Mucosa of descending colon (tissue), 3 donors: ENCODE data around the gene AMPD3. TPM values are rescaled to one million over a fixed set of nuclear protein-coding genes. Genes with fewer than 3 reads are reported as not detected.

ENCODE experiments used
- ATAC-seq: fragments of 200-7000 bp; cut with Tn5 transposase; one replicate; pipeline ENCODE4 v1.9.1; 2020; ENCODE audit warnings: mild to moderate bottlenecking, moderate library complexity
- DNase-seq, 3 donors: peaks; one replicate each; pipeline ENCODE4 v3.0.0-alpha.2; 2020
- H3K36me3 ChIP-seq: fragments of 200-600 bp; one replicate; pipeline ENCODE4 v1.8.0; 2021; ENCODE audit warnings: low read depth, mild to moderate bottlenecking
- H3K4me1 ChIP-seq: fragments of 200-600 bp; one replicate; pipeline ENCODE4 v1.8.0; 2021; ENCODE audit warnings: low read depth, mild to moderate bottlenecking
- H3K4me3 ChIP-seq: fragments of 200-600 bp; one replicate; pipeline ENCODE4 v1.8.0; 2021; ENCODE audit warnings: mild to moderate bottlenecking
- H3K9me3 ChIP-seq: fragments of 200-600 bp; one replicate; pipeline ENCODE4 v1.8.0; 2021; ENCODE audit warnings: mild to moderate bottlenecking
- CTCF ChIP-seq: fragments of 200-600 bp; IDR thresholded peaks from one replicate; pipeline ENCODE4 v1.8.0; 2022; ENCODE audit warnings: antibody characterized with exemption, mild to moderate bottlenecking
- intact Hi-C, 2 donors: fragments of 100-400 bp; cut with DNase I in 1 of 2; cut with micrococcal nuclease in 1 of 2; formaldehyde crosslinking; loops; one replicate each; pipeline versions ENCODE4 v1.11.0 to v1.11.1; 2022; cut with DNase I, micrococcal nuclease
- total RNA-seq, 3 donors: library from RNA; stranded (reverse); fragmentation: NEBNext Ultra II Directional in 2 of 3; extraction: Animal tissue kit (Norgen Biotek cat#: 25700) in 2 of 3; gene quantifications; one replicate each; pipeline versions ENCODE4 v1.2.1 to v1.2.4, GENCODE V29; 2021 to 2023
- donor health status: DM: no; HTN: no; CAD: no; lungs with moderate emphysema.
- donor health status: DM: no; HTN: no; CAD: no.
- donor health status: DM: no; HTN: yes; CAD: no.

AMPD3 gene
- total RNA-seq, 3 donors from 2014 or later: 7.2 to 16.2 (median 10.6) TPM

- no peak for TF ChIP-seq CTCF
- DNase-seq: peak in 2 of 3 donors; percentile 43 to 63
- H3K4me3 ChIP-seq: no peak overlapping the region
- intact Hi-C loops: no loop called here
- no peaks in the 10 kb centered on the region for H3K36me3 ChIP-seq
- peak; percentile 17 for ATAC-seq
- H3K9me3 ChIP-seq: no peaks in the 10 kb centered on the region
- peaks cover 13% of the 10 kb centered on the region for H3K4me1 ChIP-seq
These were observed 35.6 kb downstream of the AMPD3 start for GRCh38 chr11:10490398-10491241.

- H3K4me3 ChIP-seq: no peak overlapping the region
- intact Hi-C loops: no loop called here
- peaks cover 13% of the 10 kb centered on the region for H3K4me1 ChIP-seq
- no peak for ATAC-seq
- DNase-seq: no peak
- no peak for TF ChIP-seq CTCF
- H3K9me3 ChIP-seq: no peaks in the 10 kb centered on the region
- no peaks in the 10 kb centered on the region for H3K36me3 ChIP-seq
These were observed 37.0 kb downstream of the AMPD3 start for GRCh38 chr11:10492084-10492483.

GRCh38 chr11:10493041-10493663 lies 38.1 kb downstream of the AMPD3 start:
- Histone ChIP-seq H3K4me3 (no peak overlapping the region), H3K9me3 (no peaks in the 10 kb centered on the region), H3K36me3 (no peaks in the 10 kb centered on the region), H3K4me1 (peaks cover 11% of the 10 kb centered on the region)
- intact Hi-C loops: no loop called here
- DNase-seq (no peak), ATAC-seq (no peak)
- TF ChIP-seq CTCF: no peak

GRCh38 chr11:10494636-10495463 lies 39.8 kb downstream of the AMPD3 start:
- intact Hi-C loops: no loop called here
- no peak for TF ChIP-seq CTCF
- DNase-seq (no peak), ATAC-seq (no peak)
- no peaks in the 10 kb centered on the region for H3K4me1 ChIP-seq
- no peaks in the 10 kb centered on the region for H3K36me3 ChIP-seq
- H3K4me3 ChIP-seq: no peak overlapping the region
- H3K9me3 ChIP-seq: no peaks in the 10 kb centered on the region

GRCh38 chr11:10495464-10495786 lies 40.4 kb downstream of the AMPD3 start:
- intact Hi-C loops: no loop called here
- DNase-seq (no peak), ATAC-seq (no peak)
- H3K9me3 ChIP-seq: no peaks in the 10 kb centered on the region
- H3K4me3 ChIP-seq: no peak overlapping the region
- H3K4me1 ChIP-seq: no peaks in the 10 kb centered on the region
- TF ChIP-seq CTCF: no peak
- no peaks in the 10 kb centered on the region for H3K36me3 ChIP-seq
